A549 (cell line): ENCODE results near the gene EHD3. TPM values are rescaled to one million over a fixed set of nuclear protein-coding genes. Genes with fewer than 3 reads are reported as not detected.

Experiments
- ATAC-seq, 2 experiments: fragments of 200-7000 bp in 1 of 2; fragments of >200 bp in 1 of 2; cut with Nextera tagmentation in 1 of 2; cut with Tn5 transposase in 1 of 2; 3 replicates each; pipeline versions ENCODE4 v1.8.0 to v1.9.1; 2018 to 2020; ENCODE audit warnings: mild to moderate bottlenecking in 1 of 2, moderate library complexity in 1 of 2
- CTCF ChIA-PET: fragments of 300-600 bp; sonication (Branson Sonifier 250); formaldehyde crosslinking; extraction: SDS; loops from one replicate; lab custom pipeline; 2021; ENCODE audit warnings: antibody characterized with exemption, inconsistent platforms; lab: Yijun Ruan, JAX
- POLR2A ChIA-PET: fragments of 350-600 bp; formaldehyde crosslinking; extraction: SDS; loops from one replicate; lab custom pipeline; 2021; ENCODE audit warnings: antibody characterized with exemption, inconsistent platforms; lab: Yijun Ruan, JAX
- DNase-seq, 2 experiments: peaks; one replicate each; pipeline versions ENCODE4 v3.0.0 to v3.0.0-alpha.2; 2011 to 2016; ENCODE audit warnings: low read depth in 1 of 2, low spot score in 1 of 2
- FAIRE-seq: peaks from 2 replicates; lab custom pipeline; 2011; peaks lifted over from hg19 to GRCh38; lab: Jason Lieb, UNC
- H3K27ac ChIP-seq, 2 experiments: fragments of >200 bp; sonication (Bioruptor Twin); formaldehyde crosslinking; 3 replicates each; pipeline ENCODE4 v1.5.1; 2016 to 2017
- H3K4me1 ChIP-seq: fragments of >200 bp; sonication (Bioruptor Twin); formaldehyde crosslinking; 3 replicates; pipeline ENCODE4 v1.6.1; 2016
- H3K4me2 ChIP-seq: fragments of >200 bp; sonication (Bioruptor Twin); formaldehyde crosslinking; 3 replicates; pipeline ENCODE4 v1.6.1; 2016
- H3K4me3 ChIP-seq: fragments of >200 bp; sonication (Bioruptor Twin); formaldehyde crosslinking; 3 replicates; pipeline ENCODE4 v1.5.1; 2016
- H3K9me3 ChIP-seq: fragments of >200 bp; sonication (Bioruptor Twin); formaldehyde crosslinking; 3 replicates; pipeline ENCODE4 v1.6.1; 2016
- CBX8 ChIP-seq: fragments of 200-600 bp; sonication (generic); IDR thresholded peaks from 2 replicates; pipeline ENCODE4 v1.6.1; 2016
- CHD4 ChIP-seq: fragments of 200-600 bp; sonication (generic); IDR thresholded peaks from 2 replicates; pipeline ENCODE4 v1.6.1; 2016; ENCODE audit warnings: antibody characterized with exemption, mild to moderate bottlenecking, borderline replicate concordance
- EHMT2 ChIP-seq: fragments of 200-600 bp; sonication (generic); IDR thresholded peaks from 2 replicates; pipeline ENCODE4 v1.6.1; 2016; ENCODE audit warnings: antibody characterized with exemption, low read depth, mild to moderate bottlenecking, moderate library complexity
- EP300 ChIP-seq, 2 experiments: fragments of >200 bp; sonication (Bioruptor Twin); formaldehyde crosslinking; IDR thresholded peaks; 2 replicates in 1 of 2; 3 replicates in 1 of 2; pipeline ENCODE4 v1.6.1; 2016 to 2017
- FOSB ChIP-seq: fragments of 250-450 bp; sonication (Bioruptor Pico); IDR thresholded peaks from 2 replicates; pipeline ENCODE4 v1.5.0; 2020; ENCODE audit warnings: mild to moderate bottlenecking, moderate library complexity
- FOXS1 ChIP-seq: fragments of 250-450 bp; sonication (Bioruptor Pico); IDR thresholded peaks from 2 replicates; pipeline ENCODE4 v1.5.0; 2020; ENCODE audit warnings: mild to moderate bottlenecking, moderate library complexity
- GATA3 ChIP-seq: IDR thresholded peaks from 2 replicates; pipeline ENCODE4 v1.6.1; 2012; ENCODE audit warnings: borderline replicate concordance
- HDAC2 ChIP-seq: fragments of 200-600 bp; sonication (generic); IDR thresholded peaks from 2 replicates; pipeline ENCODE4 v1.6.1; 2016
- HOXA7 ChIP-seq: fragments of 250-450 bp; sonication (Bioruptor Pico); IDR thresholded peaks from 2 replicates; pipeline ENCODE4 v1.5.0; 2020; ENCODE audit warnings: mild to moderate bottlenecking, moderate library complexity
- HOXB13 ChIP-seq: fragments of 250-450 bp; sonication (Bioruptor Pico); IDR thresholded peaks from 2 replicates; pipeline ENCODE4 v1.5.0; 2020; ENCODE audit warnings: low read depth, mild to moderate bottlenecking, moderate library complexity
- HOXB5 ChIP-seq: fragments of 250-450 bp; sonication (Bioruptor Pico); IDR thresholded peaks from 2 replicates; pipeline ENCODE4 v1.5.0; 2020; ENCODE audit warnings: mild to moderate bottlenecking, moderate library complexity
- JUNB ChIP-seq: fragments of >200 bp; sonication (Bioruptor Twin); formaldehyde crosslinking; IDR thresholded peaks from 2 replicates; pipeline ENCODE4 v1.6.1; 2016
- KDM1A ChIP-seq: fragments of 200-600 bp; sonication (generic); IDR thresholded peaks from 2 replicates; pipeline ENCODE4 v1.6.1; 2016; ENCODE audit warnings: low read depth, mild to moderate bottlenecking
- KDM5A ChIP-seq: fragments of 200-600 bp; sonication (generic); IDR thresholded peaks from 2 replicates; pipeline ENCODE4 v1.6.1; 2016; ENCODE audit warnings: antibody characterized with exemption, mild to moderate bottlenecking
- MAFK ChIP-seq: fragments of 450-650 bp; IDR thresholded peaks from 2 replicates; pipeline ENCODE4 v1.6.1; 2014; ENCODE audit not compliant: partially characterized antibody
- MYC ChIP-seq: IDR thresholded peaks from 2 replicates; pipeline ENCODE4 v1.6.1; 2012; ENCODE audit warnings: mild to moderate bottlenecking, inconsistent platforms, low read length, improper control_type of control experiment, borderline replicate concordance
- NFE2L2 ChIP-seq: fragments of 150-350 bp; conservative IDR thresholded peaks from 2 replicates; pipeline ENCODE4 v1.6.1; 2014; ENCODE audit warnings: low read length
- PHF8 ChIP-seq: fragments of 200-600 bp; sonication (generic); IDR thresholded peaks from 2 replicates; pipeline ENCODE4 v1.6.1; 2016; ENCODE audit warnings: low read depth, mild to moderate bottlenecking, antibody characterized with exemption, moderate library complexity, borderline replicate concordance
- POLR2A ChIP-seq: IDR thresholded peaks from 2 replicates; pipeline ENCODE4 v1.6.1; 2012; ENCODE audit warnings: mild to moderate bottlenecking, low read length
- RCOR1 ChIP-seq: fragments of 150-350 bp; IDR thresholded peaks from 2 replicates; pipeline ENCODE4 v1.6.1; 2014; ENCODE audit warnings: antibody characterized with exemption, low read length, low read depth
- RFX5 ChIP-seq: fragments of 450-650 bp; IDR thresholded peaks from 2 replicates; pipeline ENCODE4 v1.7.1; 2014; ENCODE audit warnings: antibody characterized with exemption, mild to moderate bottlenecking, moderate library complexity
- RNF2 ChIP-seq: fragments of 200-600 bp; sonication (generic); IDR thresholded peaks from 2 replicates; pipeline ENCODE4 v1.6.1; 2016; ENCODE audit warnings: low read depth, mild to moderate bottlenecking, antibody characterized with exemption, moderate library complexity, borderline replicate concordance
- SREBF2 ChIP-seq: fragments of 450-650 bp; IDR thresholded peaks from 2 replicates; pipeline ENCODE4 v1.6.1; 2014; ENCODE audit warnings: mild to moderate bottlenecking, moderate library complexity
- TP53 ChIP-seq: fragments of 250-450 bp; sonication (Bioruptor Pico); IDR thresholded peaks from 2 replicates; pipeline ENCODE4 v1.5.0; 2021; ENCODE audit warnings: mild to moderate bottlenecking, moderate library complexity
- ZNF302 ChIP-seq: fragments of 250-450 bp; sonication (Bioruptor Pico); IDR thresholded peaks from 2 replicates; pipeline ENCODE4 v1.9.0; 2021; ENCODE audit warnings: inconsistent platforms, mild to moderate bottlenecking, moderate library complexity
- WGBS: methylation state at CpG from one replicate; pipeline ENCODE4 v1.1.6; 2017; ENCODE audit errors: missing lambda C conversion rate; 5-methylcytosine and 5-hydroxymethylcytosine counted together
- polyA plus RNA-seq, 4 experiments: library from polyadenylated mRNA; depleted of rRNA in 3 of 4; stranded (reverse); fragments of >200 nt; fragmentation: RNase III in 1 of 4; extraction: RNeasy Plus Mini Kit Qiagen cat#74134 plus additional on column Dnase treatment in 1 of 4; gene quantifications; 2 replicates in 3 of 4; 3 replicates in 1 of 4; pipeline ENCODE4 v1.2.3, GENCODE V29; 2011 to 2017
- TF ChIP-seq, protein P1 (sequence below): fragments of >200 bp; sonication (Bioruptor Twin); formaldehyde crosslinking; IDR thresholded peaks from 3 replicates; pipeline ENCODE4 v1.6.1; 2016
- TF ChIP-seq, protein P2 (sequence below): IDR thresholded peaks from 2 replicates; pipeline ENCODE4 v1.6.1; 2012; ENCODE audit warnings: low read depth, borderline replicate concordance
- TF ChIP-seq, protein P3 (sequence below): IDR thresholded peaks from 2 replicates; pipeline ENCODE4 v1.6.1; 2012
- TF ChIP-seq, protein P4 (sequence below): IDR thresholded peaks from 2 replicates; pipeline ENCODE4 v1.6.1; 2012

Gene EHD3
- polyA plus RNA-seq, 2 of the 4 experiments (the other 2 are of a cell fraction): 8.7 to 10.6 TPM

DNA sequence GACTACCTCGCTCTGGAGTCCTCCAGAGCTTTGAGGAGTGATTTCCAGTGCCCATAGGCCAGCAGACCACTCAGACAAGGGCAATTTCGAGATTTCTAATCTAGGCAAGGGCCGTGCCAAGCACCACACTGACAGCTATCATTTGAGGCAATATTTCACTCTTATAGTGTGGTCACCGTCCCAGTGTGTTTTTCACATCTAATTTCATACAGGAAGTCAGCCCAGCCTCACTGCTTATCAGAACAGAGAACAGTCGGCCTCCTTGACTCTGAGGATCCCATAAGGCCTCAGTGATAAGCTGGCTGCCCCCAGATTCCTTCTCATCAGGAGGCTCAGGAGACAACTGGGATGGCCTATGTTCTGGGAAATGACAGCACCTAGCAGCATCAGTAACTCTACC is 17.2 kb upstream of the EHD3 start (continued):
- TF ChIP-seq, protein P1, sequence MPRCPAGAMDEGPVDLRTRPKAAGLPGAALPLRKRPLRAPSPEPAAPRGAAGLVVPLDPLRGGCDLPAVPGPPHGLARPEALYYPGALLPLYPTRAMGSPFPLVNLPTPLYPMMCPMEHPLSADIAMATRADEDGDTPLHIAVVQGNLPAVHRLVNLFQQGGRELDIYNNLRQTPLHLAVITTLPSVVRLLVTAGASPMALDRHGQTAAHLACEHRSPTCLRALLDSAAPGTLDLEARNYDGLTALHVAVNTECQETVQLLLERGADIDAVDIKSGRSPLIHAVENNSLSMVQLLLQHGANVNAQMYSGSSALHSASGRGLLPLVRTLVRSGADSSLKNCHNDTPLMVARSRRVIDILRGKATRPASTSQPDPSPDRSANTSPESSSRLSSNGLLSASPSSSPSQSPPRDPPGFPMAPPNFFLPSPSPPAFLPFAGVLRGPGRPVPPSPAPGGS: no peak
- no peak for TF ChIP-seq CBX8
- TF ChIP-seq, protein P2, sequence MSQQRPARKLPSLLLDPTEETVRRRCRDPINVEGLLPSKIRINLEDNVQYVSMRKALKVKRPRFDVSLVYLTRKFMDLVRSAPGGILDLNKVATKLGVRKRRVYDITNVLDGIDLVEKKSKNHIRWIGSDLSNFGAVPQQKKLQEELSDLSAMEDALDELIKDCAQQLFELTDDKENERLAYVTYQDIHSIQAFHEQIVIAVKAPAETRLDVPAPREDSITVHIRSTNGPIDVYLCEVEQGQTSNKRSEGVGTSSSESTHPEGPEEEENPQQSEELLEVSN: no peak
- TF ChIP-seq, protein P3, sequence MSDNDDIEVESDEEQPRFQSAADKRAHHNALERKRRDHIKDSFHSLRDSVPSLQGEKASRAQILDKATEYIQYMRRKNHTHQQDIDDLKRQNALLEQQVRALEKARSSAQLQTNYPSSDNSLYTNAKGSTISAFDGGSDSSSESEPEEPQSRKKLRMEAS: no peak

DNA sequence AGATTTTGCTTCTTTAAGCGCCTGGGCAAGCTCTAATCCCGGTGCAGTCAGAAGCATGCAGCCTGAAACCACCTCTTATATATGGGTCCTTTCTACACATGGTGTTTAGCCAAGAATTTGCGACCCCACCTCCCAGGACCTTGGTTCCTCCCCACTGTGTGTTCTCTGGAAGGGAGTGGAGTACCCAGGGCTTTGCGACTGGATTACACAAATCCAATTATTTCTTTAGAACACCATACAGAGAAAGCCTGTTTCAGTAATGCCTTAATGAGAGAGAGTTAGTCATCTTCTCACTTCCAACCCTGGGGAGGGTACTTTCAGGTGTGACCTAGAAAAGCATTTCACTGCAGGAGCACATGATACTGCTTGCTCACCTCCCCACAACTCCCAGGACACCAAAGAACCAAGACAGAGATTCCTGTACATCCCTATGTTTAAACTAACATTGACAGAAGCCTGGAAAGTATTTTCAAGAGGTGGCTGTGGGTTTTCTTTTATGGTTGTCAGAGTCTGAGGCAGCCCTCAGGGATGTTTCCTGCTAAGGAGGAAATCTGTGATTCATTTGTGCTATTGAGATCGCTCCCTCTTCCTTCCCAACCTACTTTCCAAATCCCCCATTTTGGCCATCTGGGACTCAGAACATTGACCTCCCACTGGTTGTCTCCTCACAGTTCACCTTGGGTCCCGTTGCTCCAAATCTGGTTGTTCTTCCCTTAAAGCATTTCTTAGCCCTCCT is 16.3 kb upstream of the EHD3 start, which contains the start of gene CAPN14:
CAPN14 (minus strand) TSS at position 51 of the 736 bp plus-strand sequence. CDS start 12,068 bp downstream, outside the sequence.
- POLR2A ChIA-PET: no interaction called here
- Histone ChIP-seq H3K9me3 (no peaks in the 10 kb centered on the region), H3K4me2 (no peak within 1 kb of the TSS), H3K27ac (no peak within 1 kb of the TSS), H3K4me3 (no peak within 1 kb of the TSS), H3K4me1 (no peaks in the 10 kb centered on the region)
- FAIRE-seq (no peak), ATAC-seq (no peak), DNase-seq (no peak)
- 45% methylated on average over 6 of the region's 6 CpGs for WGBS
- CTCF ChIA-PET: interaction anchor here (0.8 to 2.5 kb wide), 2 partner anchors 16 to 49 kb away, joined by 3 to 6 read pairs; partner anchors contain the start of gene EHD3
- no peak for TF ChIP-seq MAFK
- TF ChIP-seq, protein P4, sequence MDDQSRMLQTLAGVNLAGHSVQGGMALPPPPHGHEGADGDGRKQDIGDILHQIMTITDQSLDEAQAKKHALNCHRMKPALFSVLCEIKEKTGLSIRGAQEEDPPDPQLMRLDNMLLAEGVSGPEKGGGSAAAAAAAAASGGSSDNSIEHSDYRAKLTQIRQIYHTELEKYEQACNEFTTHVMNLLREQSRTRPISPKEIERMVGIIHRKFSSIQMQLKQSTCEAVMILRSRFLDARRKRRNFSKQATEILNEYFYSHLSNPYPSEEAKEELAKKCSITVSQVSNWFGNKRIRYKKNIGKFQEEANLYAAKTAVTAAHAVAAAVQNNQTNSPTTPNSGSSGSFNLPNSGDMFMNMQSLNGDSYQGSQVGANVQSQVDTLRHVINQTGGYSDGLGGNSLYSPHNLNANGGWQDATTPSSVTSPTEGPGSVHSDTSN: no peak
- no peak for TF ChIP-seq POLR2A
- TF ChIP-seq, protein P2: no peak
- no peak for TF ChIP-seq EP300 (IDR thresholded peaks at IDR 0.05)
- no peak for TF ChIP-seq HDAC2
- no peak for TF ChIP-seq MYC
- no peak for TF ChIP-seq CHD4
- no peak for TF ChIP-seq HOXA7
- no peak for TF ChIP-seq EHMT2
- no peak for TF ChIP-seq JUNB
- no peak for TF ChIP-seq HOXB13
- no peak for TF ChIP-seq CBX8
- TF ChIP-seq FOSB (CRISPR knock-in tag): no peak
- no peak for TF ChIP-seq PHF8
- TF ChIP-seq, all 56 proteins: peak for 0

DNA sequence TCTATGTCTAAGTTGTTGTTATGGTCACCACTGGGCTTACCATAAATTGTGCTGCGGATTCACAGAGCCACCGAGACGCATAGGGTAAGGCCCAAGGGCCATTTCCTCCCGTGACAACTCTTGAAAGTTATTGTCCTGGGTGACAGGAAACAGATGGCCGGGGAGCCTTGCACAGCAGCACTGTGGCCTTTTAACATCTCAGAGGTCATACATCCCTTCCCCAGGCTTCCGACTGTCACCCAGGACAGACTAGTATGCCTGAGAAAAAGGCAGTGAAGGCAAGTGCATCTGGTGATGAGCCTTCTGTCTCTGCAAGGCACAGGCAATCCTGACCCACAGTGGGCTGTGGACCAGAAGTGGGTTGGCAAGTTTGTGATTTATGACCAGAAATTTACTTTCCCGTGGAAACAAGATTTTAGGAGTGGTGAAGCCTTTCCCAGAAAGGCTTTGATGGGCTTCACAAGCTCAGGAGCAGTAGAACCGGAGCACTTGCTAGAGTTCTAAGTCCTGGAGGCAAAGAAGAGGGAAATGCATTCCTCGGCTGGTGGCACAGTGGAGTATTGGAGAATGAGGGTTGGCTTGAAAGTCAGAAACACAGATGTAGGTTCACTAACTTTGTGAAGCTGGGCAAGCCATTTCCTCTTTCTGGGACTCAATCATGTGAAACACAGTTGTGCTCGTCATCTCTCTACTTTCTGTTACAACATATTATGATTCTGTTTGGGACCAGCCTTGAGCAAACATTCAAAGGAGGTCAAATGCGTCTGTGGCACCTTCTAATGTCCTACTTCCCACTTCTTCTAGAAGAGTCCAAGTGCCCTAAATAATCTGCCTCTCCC is 14.6 kb upstream of the EHD3 start:
- peak in 1 of 2 experiments; percentile 19 for DNase-seq
- POLR2A ChIA-PET: no interaction called here
- FAIRE-seq: no peak
- 47% methylated on average over 11 of the region's 11 CpGs for WGBS
- H3K4me2 ChIP-seq: no peak overlapping the region
- H3K4me3 ChIP-seq: no peak overlapping the region
- no peak; a peak in 1 of 6 replicates for ATAC-seq
- TF ChIP-seq PHF8: no peak
- TF ChIP-seq KDM1A: no peak
- TF ChIP-seq MYC: no peak
- TF ChIP-seq RCOR1: no peak
- TF ChIP-seq FOXS1 (CRISPR knock-in tag): no peak
- no peak for TF ChIP-seq RNF2
- TF ChIP-seq MAFK: no peak
- no peak for TF ChIP-seq GATA3
- no peak for TF ChIP-seq RFX5
- TF ChIP-seq HOXB5: no peak
- TF ChIP-seq KDM5A: no peak
- TF ChIP-seq ZNF302 (CRISPR knock-in tag): no peak
- TF ChIP-seq TP53 (CRISPR knock-in tag): no peak
- no peak for TF ChIP-seq POLR2A
- TF ChIP-seq HDAC2: no peak
- TF ChIP-seq SREBF2: no peak
- no peak for TF ChIP-seq NFE2L2
- CTCF ChIA-PET: interaction anchor here (0.8 to 1.8 kb wide), 2 partner anchors 14 to 16 kb away, joined by 3 to 8 read pairs; partner anchors contain the start of gene EHD3
- H3K9me3 ChIP-seq: no peaks in the 10 kb centered on the region
- no peak overlapping the region for H3K27ac ChIP-seq
- no peaks in the 10 kb centered on the region for H3K4me1 ChIP-seq
